Effector CD4-positive, alpha-beta T cell (primary cell): ENCODE results near the gene PPP4R1.

ENCODE experiments used
- DNase-seq: peaks from one replicate; pipeline ENCODE4 v3.0.0-alpha.2; 2020

PPP4R1 gene

GRCh38 chr18:9586814-9587213, 27.5 kb downstream of the PPP4R1 start:
- DNase-seq: no peak

- DNase-seq: no peak
Observed at GRCh38 chr18:9581667-9582066, 32.7 kb downstream of the PPP4R1 start.

GRCh38 chr18:9578306-9578705, 36.1 kb downstream of the PPP4R1 start:
- DNase-seq: no peak

DNA sequence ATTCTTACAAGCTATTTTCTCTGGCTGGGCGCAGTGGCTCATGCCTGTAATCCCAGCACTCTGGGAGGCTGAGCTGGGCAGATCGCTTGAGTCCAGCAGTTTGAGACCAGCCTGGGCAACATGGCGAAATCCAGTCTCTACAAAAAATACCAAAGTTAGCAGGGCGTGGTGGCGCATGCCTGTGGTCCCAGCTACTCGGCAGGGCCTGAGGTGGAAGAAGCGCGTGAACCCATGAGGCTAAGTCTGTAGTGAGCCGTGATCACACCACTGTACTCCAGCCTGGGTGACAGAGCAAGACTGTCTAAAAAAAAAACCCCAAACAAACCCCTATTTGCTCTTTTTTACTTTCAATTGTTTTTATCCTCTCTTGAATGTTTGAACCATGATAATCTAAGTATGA, 37.0 kb downstream of the PPP4R1 start:
- DNase-seq: no peak

GRCh38 chr18:9575558-9575957, 38.8 kb downstream of the PPP4R1 start:
- DNase-seq: no peak

DNA sequence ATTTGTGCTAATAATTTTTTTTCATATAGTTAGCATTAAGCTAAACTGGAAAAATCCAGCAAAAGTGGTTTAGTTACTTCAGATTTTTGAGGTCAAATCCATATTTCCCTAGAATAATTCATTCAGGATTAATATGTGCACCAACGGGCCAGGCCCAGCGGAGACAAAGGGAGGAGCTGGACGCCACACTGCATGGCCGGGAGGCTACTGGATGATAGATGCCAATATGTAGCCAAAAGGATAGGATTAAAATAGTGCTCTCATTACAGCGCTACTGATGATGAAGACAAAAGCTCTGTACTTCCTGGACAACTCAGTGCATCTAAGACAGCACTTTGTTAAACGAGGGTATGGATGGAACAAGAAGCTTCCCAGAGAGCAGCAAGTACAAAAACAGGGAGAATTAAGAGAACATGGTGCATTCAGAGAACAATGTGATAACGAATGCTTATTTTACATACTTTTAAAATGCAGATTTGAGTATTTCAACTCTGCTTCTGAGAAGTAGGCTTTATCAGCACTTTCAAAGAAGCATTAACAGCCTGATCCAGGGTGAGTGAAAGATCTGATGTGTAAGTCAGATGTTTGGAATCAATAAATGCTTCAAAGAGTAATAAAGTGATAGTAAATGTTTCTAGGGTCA, 39.8 kb downstream of the PPP4R1 start:
- no peak for DNase-seq

- no peak for DNase-seq
Observed at GRCh38 chr18:9571546-9571945, 42.8 kb downstream of the PPP4R1 start.

DNA sequence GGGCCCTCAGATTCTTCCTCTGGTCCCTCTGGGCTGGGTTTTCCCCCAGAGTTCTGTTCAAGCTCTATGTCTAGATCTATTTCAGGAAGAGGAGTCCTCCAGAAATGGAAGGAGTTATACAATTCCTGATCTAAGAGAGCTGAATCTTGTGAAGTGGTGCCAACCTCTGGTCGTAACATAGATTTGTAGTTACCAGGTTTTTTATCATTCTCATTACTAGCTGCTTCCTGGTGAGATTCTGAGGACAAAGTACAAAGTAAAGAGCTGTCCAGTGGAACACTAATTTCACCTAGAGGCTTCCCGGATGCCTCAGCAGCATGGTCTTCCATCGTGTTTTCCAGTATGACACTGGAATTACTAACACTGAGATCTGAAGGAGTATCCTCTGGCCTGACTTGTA, 44.1 kb downstream of the PPP4R1 start:
- DNase-seq: no peak

DNA sequence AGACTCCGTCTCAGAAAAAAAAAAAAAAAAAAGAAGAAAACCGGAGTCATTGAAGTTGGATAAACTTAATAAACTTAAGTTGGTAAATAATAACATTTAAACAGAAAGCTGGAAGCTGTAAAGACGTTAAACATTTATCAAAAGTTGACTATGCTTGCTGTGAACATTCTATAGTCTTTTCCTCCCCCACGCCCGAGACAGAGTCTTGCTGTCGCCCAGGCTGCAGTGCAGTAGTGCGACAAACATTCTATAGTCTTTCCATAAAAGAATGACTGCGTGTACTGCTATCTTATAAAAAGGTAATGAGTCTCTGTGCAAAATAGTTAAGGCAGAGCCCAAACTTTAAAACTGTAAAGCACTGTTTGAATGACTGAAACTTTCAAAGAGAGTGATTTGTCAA, 45.2 kb downstream of the PPP4R1 start:
- no peak for DNase-seq

DNA sequence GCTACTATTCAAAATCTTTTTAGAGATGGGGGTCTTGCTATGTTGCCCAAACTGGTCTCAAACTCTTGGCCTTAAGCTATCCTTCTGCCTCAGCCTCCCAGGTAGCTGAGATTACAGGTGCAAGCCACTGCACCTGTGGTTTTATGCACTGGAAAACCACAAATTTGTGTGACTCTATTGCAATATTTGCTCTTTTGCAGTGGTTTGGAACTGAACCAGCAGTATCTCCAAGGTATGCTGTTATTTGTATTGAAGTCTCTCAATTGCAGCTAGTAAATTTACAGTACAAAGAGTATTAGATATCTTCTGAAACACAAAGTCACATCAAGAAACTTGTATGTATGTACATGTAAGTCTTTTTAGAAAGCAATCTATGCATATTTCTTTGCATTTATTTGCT, 46.2 kb downstream of the PPP4R1 start:
- DNase-seq: no peak

GRCh38 chr18:9565407-9565806, 49.0 kb downstream of the PPP4R1 start:
- DNase-seq: no peak

DNA sequence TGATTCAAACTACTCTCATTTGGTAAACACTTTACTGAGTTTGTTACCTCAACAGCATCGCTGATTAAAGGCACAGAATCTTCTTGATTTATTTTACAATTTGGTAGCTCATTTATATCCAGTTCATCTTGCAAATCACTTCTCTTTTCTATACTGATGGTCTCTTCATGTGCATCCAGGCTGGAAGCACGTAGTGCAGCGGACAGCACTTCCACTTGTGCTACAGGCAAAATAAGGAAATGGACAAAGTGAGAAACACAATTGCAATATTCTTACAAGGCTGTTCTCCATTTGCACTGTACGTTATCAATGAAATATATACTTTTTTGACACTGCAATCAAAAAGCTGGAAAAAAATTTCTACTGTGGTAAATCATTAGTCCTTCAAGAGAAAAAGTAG, 51.0 kb downstream of the PPP4R1 start:
- DNase-seq: no peak

- DNase-seq: no peak
Observed at GRCh38 chr18:9562584-9562983, 51.8 kb downstream of the PPP4R1 start.

DNA sequence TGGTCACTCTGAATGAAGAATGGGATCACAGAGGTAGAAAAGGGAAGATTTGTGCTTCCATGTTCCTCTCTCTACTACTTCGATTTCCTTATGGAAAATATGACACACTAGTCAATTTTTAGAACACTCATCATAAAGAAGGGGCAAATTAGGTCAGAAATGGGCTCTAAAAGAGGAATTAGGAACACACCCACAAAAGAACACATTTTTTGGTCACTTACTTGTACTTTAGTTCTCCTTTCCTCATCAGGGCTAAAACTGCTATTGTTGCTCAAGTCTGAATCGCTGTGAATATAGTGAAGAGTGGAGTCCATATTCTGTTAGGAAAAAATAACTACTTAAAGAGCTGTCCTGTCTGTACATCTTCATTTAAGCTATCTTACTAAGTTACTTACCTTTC, 52.6 kb downstream of the PPP4R1 start:
- DNase-seq: no peak

- no peak for DNase-seq
Observed at GRCh38 chr18:9559253-9559652, 55.1 kb downstream of the PPP4R1 start.

DNA sequence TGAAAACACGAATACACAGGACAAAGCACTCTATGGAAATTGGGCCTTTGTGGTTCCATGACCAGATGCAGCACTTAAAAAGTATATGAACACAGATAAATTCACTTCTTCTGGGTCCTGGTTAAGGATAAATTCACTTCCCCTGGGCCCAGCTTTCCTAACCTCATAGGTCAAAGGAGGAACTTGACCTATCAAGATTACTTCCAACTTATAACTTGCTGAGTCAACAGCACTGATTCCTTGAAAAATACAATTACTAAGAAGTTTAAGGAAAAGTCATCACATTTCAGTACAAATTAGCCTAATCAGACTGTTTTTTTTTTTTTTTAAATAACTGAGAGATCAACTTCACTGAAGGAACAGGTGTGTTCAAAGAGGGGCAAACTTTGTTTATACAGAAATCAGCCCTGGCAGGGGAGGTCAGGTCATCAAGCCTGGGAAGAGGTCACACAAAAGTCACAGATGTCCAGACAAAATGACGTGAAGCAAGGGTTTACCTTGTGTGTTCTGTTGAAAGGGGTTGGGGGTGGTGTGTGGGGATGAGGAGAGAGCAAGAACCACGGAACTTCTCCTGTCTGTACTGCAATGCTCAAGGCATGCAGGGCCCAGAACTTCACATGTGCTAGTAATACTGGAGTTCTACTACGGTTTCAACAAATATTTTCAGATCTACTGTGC, 55.8 kb downstream of the PPP4R1 start:
- DNase-seq: no peak

GRCh38 chr18:9557250-9557943, 57.0 kb downstream of the PPP4R1 start:
- DNase-seq: no peak

DNA sequence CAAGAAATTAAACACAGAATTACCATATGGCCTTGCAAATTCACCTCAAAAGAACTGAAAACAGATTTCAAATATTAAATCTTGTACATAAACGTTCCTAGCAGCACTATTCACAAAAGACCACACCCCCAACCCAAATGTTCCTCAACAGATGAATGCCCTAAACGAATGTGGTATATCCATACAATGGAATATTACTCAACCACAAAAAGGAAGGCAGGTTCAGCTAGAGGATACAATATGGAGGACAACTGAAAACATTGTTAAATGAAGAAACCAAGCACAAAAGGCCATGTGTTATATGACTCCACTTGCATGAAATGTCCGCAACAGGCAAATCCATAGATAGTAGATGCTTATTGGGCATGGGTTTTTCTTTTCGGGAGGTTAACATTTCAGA, 61.7 kb downstream of the PPP4R1 start:
- no peak for DNase-seq

DNA sequence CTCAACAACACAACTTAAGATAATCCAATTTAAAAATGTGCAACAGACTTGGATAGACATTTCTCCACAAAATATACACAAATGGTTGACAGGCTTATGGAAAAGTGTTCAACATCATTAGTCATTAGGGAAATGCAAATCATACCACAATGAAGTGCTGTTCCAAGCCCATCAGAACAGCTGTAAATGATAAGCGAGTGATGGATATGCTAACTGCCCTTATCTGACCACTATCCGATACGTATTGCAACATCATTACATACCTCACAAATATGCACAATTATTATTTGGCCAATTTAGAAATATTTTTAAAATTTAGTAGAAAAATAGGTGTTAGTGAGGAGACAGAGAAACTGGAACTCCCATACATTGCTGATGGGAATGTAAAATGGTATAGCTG, 62.2 kb downstream of the PPP4R1 start:
- no peak for DNase-seq

DNA sequence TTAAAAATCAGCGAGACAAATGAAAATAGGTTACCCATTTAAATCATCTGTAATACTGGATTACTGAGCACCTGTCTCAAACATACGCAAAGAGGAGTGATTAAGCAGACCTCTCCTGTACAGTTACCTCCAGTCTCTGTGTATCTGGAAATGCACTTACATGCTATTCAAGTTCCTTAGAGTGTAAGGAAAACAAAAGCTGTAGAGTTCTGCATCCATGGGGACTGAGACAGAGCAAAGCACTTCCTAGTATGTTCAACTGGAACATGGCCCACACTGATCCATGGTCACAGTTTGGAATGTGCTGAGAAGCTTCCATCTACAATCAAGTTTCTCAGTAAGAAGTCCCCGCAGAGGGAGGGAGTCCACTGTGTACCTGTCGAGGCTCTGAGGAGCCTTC, 63.9 kb downstream of the PPP4R1 start:
- DNase-seq: no peak

DNA sequence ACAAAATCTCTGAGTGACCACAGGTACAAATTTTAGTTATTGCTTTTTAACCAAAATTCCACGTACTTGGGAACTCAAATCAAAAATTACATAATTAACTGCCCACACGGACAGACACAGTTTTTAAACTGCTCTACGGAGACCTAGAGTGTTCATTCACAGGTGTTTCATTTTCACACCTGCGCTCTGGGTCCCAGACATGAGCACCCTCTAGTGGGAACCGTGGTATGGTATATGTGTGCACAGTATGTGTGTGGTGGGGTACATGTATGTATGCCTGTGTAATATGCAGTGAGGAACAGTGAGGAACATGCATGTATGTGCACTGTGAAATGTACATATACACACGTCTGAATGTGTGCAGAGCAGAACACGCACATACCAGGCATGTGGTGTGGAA, 65.0 kb downstream of the PPP4R1 start:
- no peak for DNase-seq

- no peak for DNase-seq
Observed at GRCh38 chr18:9547782-9548181, 66.6 kb downstream of the PPP4R1 start.

GRCh38 chr18:9546468-9546867, 67.9 kb downstream of the PPP4R1 start:
- DNase-seq: no peak

DNA sequence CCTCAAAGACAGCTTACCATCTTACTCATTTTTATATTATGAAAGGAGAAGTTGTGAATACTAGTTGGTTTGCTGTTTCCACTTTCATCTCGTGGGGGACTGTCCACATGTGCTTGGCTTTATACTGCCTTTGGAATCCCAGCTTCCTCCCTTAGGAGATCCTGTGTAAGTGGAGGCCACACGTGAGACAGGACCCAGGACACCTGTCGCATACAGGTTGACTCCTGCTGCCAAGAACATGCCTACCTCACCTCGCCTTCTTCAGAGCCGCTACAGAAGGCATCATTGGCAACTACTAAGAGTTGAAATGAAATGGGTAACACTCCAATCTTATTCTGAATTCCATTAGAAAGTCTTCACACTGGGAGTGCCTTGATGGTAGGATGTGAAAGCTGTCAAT, 69.3 kb downstream of the PPP4R1 start:
- DNase-seq: no peak
